Sigmoid colon (tissue), 4 donors: Measurements from ENCODE around the gene PI4KB.

Experiments used
- EP300 ChIP-seq, 4 donors: sonication (generic); formaldehyde crosslinking; IDR thresholded peaks; one replicate each; pipeline ENCODE4 v1.6.1; 2017; ENCODE audit warnings: antibody characterized with exemption in 4 of 4
- POLR2A ChIP-seq, 2 donors: fragments of 450-650 bp; IDR thresholded peaks; one replicate each; pipeline ENCODE4 v1.6.1; 2016; ENCODE audit warnings: antibody characterized with exemption in 2 of 2, mild to moderate bottlenecking in 2 of 2, moderate library complexity in 2 of 2
- POLR2AphosphoS5 ChIP-seq, 4 donors: sonication (generic); formaldehyde crosslinking; IDR thresholded peaks; one replicate each; pipeline ENCODE4 v1.6.1; 2017; ENCODE audit warnings: antibody characterized with exemption in 4 of 4
- TF ChIP-seq, protein P1 (sequence below), 4 experiments: fragments of 450-650 bp in 3 of 4; fragments of 200-600 bp in 1 of 4; IDR thresholded peaks; one replicate each; pipeline ENCODE4 v1.5.1; 2016 to 2019; ENCODE audit warnings: antibody characterized with exemption in 4 of 4, mild to moderate bottlenecking in 3 of 4, moderate library complexity in 2 of 4

DNA sequence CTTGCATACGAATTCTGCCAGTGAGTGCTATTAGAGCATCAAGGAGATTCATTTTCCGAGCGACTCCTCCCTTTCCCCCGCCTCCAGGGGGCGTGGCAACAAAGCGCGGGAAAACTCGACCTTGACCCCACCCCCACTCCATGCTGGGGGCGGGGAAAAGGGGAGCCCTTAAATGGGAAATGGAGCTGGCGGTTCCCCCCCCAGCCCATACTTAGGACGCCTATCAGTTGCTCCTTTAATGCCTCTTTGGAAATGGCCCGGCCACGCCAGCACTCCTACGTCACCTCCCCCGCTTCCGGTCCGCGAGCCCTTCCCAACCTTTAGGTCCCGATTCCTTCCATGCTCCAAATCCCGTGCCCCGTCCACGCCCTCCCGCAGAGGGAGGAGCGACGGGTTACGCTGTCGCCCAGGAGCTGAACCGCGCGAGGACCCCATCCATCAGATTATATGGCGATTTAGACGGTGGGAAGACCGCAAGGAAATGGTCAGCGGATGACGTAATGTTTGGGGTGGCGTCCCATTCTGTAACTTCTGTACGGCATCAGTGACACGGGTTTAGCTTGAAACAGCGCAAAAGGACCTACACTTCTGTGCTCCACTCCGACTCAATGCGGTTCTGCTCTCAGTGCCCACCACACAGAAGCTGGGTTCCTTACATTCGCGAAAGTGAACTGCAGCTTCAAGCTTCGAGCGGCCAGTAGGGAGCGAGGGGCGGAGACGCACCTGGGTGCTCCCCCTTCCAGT, 45.8 kb downstream of the PI4KB start:
- peak; percentile 57 to 83 (median 78) for TF ChIP-seq POLR2AphosphoS5 (IDR thresholded peaks at IDR 0.05)
- TF ChIP-seq, protein P1, sequence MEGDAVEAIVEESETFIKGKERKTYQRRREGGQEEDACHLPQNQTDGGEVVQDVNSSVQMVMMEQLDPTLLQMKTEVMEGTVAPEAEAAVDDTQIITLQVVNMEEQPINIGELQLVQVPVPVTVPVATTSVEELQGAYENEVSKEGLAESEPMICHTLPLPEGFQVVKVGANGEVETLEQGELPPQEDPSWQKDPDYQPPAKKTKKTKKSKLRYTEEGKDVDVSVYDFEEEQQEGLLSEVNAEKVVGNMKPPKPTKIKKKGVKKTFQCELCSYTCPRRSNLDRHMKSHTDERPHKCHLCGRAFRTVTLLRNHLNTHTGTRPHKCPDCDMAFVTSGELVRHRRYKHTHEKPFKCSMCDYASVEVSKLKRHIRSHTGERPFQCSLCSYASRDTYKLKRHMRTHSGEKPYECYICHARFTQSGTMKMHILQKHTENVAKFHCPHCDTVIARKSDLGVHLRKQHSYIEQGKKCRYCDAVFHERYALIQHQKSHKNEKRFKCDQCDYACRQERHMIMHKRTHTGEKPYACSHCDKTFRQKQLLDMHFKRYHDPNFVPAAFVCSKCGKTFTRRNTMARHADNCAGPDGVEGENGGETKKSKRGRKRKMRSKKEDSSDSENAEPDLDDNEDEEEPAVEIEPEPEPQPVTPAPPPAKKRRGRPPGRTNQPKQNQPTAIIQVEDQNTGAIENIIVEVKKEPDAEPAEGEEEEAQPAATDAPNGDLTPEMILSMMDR (IDR thresholded peaks at IDR 0.05): peak in 2 of 4 experiments; percentile 33 to 40
- TF ChIP-seq POLR2A (IDR thresholded peaks at IDR 0.05): peak; percentile 20 to 45
- peak in 2 of 4 donors; percentile 34 to 39 for TF ChIP-seq EP300 (IDR thresholded peaks at IDR 0.05)
